Purkinje cell (primary cell): Measurements from ENCODE around the gene DRD1. TPM values are rescaled to one million over a fixed set of nuclear protein-coding genes. Genes with fewer than 3 reads are reported as not detected.

Experiments used
- polyA plus RNA-seq: library from polyadenylated mRNA; unstranded; fragments of >200 nt; fragmentation: Nextera tagmentation; gene quantifications from 2 replicates; pipeline ENCODE4 v1.2.1, GENCODE V29; 2014

Gene DRD1
- 10.2 and 14.1 TPM in 2 replicates for polyA plus RNA-seq

DNA sequence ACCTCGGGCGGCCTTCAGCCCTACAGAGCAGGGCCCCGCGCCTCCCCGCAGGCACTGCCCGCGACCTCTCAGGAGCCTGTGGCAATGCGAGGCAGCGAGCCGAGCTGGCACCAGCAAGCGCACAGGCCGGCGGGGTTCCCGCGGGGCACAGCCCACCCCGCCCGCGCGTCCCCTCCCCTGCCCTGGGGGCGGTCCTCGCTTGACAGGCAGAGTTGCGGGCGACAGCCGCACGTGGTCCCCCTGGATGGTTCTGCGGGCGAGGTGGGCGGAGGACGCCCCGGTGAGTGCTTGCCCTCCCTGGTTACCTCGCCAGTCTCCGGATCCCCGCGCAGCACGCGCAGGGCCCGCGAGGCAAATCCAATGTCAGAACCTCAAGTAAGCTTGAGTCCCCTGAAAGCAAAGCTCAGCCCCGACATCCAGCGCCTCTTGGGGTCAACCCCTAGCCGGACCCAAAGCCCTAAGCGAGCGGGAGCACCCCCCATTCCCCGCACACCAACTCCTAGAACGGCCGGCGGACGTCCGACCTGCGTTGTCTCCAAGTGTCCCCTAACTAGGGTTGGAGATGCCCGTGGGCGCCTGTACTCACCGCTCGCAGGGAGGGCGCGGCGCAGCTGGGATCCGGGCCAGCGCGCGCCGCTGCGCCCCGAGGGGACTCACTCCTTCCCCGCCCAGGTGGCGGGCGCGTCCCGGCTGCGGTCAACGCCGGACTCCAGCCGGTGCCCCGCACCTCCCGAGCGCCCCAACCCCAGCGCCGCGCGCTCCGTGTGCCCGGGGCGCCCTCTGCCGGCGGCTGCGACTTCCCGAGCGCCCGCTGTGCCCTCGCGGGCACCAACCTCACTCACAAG, at the start of gene DRD1:
Gene DRD1 (minus strand): TSS at position 123 of the 845 bp plus-strand sequence. CDS start 1,083 bp downstream, outside the sequence.

DNA sequence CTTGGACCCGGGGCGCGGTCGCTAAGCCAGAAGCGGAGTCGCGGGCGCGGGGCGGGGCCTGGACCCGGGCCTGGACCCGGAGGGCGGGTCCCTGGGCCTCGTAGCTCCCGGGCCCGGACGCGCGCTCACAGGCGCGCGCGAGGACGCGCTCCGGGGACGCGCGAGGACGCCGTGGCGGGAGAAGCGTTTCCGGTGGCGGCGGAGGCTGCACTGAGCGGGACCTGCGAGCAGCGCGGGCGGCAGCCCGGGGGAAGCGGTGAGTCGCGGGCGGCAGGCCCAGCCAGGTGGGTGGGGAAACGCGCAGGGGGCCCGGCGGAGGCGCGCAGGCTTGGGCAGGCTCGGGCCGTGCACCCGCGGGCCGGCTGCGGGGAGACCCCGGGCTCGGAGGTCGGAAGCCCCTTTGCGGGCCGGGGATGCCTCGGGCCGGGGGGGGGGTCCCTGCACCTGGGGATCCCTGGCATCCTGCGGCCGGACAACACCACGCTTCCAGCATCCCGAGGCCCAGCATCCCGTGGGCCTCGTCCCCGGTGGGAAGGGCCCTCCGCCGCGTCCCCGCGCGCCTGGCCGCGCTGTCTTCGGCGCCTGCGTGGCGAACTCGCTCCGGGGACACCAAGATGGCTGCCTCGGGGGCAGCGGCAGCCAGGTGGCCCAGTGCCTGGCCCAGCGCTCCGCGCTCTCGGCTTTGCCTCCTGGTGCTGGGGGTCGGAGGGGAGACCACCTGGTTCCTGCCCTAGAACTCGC, 34.6 kb upstream of the DRD1 start, which contains the start of gene SFXN1:
Gene SFXN1 (plus strand): TSS at position 177 of the 741 bp plus-strand sequence. CDS start 13,544 bp downstream, outside the sequence.

Other genes with a start within 250 kb of the DRD1 start
- 32.0 and 40.0 TPM in 2 replicates for gene SFXN1, start 34.4 kb upstream of the DRD1 start, polyA plus RNA-seq
- 8.8 and 11.5 TPM in 2 replicates for gene HRH2, start 213.9 kb upstream of the DRD1 start, polyA plus RNA-seq